Measurements from ENCODE around the gene PDXK. TPM values are rescaled to one million over a fixed set of nuclear protein-coding genes. Genes with fewer than 3 reads are reported as not detected.
A peak's percentile ranks its signal among the peaks of the same experiment; 100 is the strongest.

Gene PDXK
- total and polyA plus RNA-seq, 4 experiments from 2014 or later, result 37.5 to 94.3 (median 77.4) TPM

DNA sequence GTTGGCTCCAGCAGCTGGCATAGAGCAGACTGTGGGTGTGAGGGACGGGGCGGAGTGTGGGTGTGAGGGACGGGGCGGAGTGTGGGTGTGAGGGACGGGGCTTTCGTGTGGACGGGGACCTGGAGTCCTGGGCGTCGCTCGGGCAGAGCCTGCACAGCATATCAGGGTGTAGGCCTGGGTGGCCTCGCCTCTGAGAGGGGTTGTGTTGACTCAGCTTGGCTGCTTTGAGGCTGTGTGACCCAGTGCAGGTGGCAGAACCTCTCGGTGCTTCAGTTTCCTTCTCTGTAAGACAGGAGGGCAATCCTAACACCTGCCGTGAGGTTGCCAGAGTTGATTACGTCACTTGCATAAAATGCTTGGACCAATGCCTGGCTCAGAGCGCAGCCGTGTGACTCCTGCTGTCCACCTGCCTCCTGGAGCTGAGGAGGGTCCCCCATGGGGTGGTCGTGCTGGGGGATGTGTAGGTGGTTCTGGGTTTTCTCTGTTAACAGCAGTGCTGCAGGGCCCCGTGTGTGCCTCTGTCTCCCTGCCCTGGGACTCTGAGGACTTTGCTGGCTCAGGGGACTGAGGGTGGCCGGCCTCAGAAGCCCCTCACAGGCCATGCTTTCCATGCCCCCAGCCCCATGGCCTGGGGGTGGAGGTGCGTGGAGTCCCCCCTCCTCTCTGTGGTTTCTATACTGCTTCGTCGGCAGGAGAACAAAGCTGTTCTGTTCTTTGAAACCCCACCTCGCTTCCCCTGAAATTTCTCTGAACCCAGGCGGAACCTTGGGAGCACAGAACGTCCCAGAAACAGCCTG lies 15.4 kb downstream of the PDXK start:
- ChIA-PET CTCF (ENCODE audit: partially characterized antibody) (no interaction called here), POLR2A (ENCODE audit: partially characterized antibody) (interaction anchor here (1.0 kb wide), 1 partner anchor 15 kb away, joined by 3 read pairs; no protein-coding TSS in a partner anchor)
- H3K27ac ChIP-seq (ENCODE audit: low read depth, low read length), result no peak overlapping the region
- no peak overlapping the region for H3K4me3 ChIP-seq (ENCODE audit: low read length in 2 of 2)
- H3K27me3 ChIP-seq (ENCODE audit: insufficient read depth, low read length), result no peaks in the 10 kb centered on the region
- peaks cover 15% of the 10 kb centered on the region for H3K4me1 ChIP-seq (ENCODE audit: insufficient read depth, low read length)
- intact Hi-C loops (cut with micrococcal nuclease), result no loop called here
- Mint-ChIP-seq H3K9me3 (no peaks in the 10 kb centered on the region), H3K4me1 (peaks cover 22 to 27% (median 24%) of the 10 kb centered on the region in 4 donors), H3K27ac (peak overlapping the region in 6 of 7 donors; percentile 40 to 97 (median 84)), H3K36me3 (peaks cover 7 to 8% of the 10 kb centered on the region in 2 donors), H3K4me3 (peak overlapping the region in 4 of 8 donors; percentile 58 to 80 (median 78)), H3K27me3 (no peaks in the 10 kb centered on the region)
- peaks cover 6% of the 10 kb centered on the region for H3K36me3 ChIP-seq (ENCODE audit: insufficient read depth, low read length)
- peak in 1 of 5 donors; percentile 15 for DNase-seq
- no peaks in the 10 kb centered on the region for H3K9me3 ChIP-seq (ENCODE audit: control insufficient read depth in 1 of 2, low read length in 2 of 2)

DNA sequence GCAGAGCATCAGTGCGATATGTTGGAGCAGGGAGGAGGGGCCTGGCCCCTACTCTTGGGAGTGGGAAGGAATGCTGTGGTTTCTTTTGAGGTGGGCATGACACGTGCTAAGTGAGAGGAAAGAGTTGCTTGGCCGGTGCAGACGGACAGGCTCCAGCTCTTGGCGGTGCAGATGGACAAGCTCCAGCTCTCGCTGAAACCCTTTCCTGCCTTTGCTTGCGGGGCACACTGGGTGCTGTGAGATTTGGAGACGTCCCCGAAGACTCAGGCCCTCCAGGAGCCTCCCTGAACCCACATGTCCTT lies 15.9 kb downstream of the PDXK start:
- H3K36me3 ChIP-seq (ENCODE audit: insufficient read depth, low read length), result peaks cover 6% of the 10 kb centered on the region
- intact Hi-C loops (cut with micrococcal nuclease), result no loop called here
- Mint-ChIP-seq H3K9me3 (no peaks in the 10 kb centered on the region), H3K4me1 (peaks cover 19 to 25% (median 20%) of the 10 kb centered on the region in 4 donors), H3K36me3 (peaks cover 8 to 9% of the 10 kb centered on the region in 2 donors), H3K27ac (peak overlapping the region in 4 of 7 donors; percentile 70 to 96 (median 71)), H3K27me3 (no peaks in the 10 kb centered on the region), H3K4me3 (peak overlapping the region in 3 of 8 donors; percentile 29 to 80 (median 59))
- H3K27ac ChIP-seq (ENCODE audit: low read depth, low read length), result no peak overlapping the region
- no peak overlapping the region for H3K4me3 ChIP-seq (ENCODE audit: low read length in 2 of 2)
- peaks cover 15% of the 10 kb centered on the region for H3K4me1 ChIP-seq (ENCODE audit: insufficient read depth, low read length)
- POLR2A ChIA-PET (ENCODE audit: partially characterized antibody), result no interaction called here
- no peaks in the 10 kb centered on the region for H3K27me3 ChIP-seq (ENCODE audit: insufficient read depth, low read length)
- no peak for DNase-seq
- CTCF ChIA-PET (ENCODE audit: partially characterized antibody), result no interaction called here
- H3K9me3 ChIP-seq (ENCODE audit: control insufficient read depth in 1 of 2, low read length in 2 of 2), result no peaks in the 10 kb centered on the region

GRCh38 chr21:43735236-43736091 lies 16.5 kb downstream of the PDXK start:
- peaks cover 18 to 25% (median 21%) of the 10 kb centered on the region in 4 donors for H3K4me1 Mint-ChIP-seq
- H3K27me3 ChIP-seq (ENCODE audit: insufficient read depth, low read length), result no peaks in the 10 kb centered on the region
- no peak overlapping the region for H3K4me3 ChIP-seq (ENCODE audit: low read length in 2 of 2)
- no peak for DNase-seq
- intact Hi-C loops (cut with micrococcal nuclease), result no loop called here
- H3K9me3 ChIP-seq (ENCODE audit: control insufficient read depth in 1 of 2, low read length in 2 of 2), result no peaks in the 10 kb centered on the region
- ChIA-PET CTCF (ENCODE audit: partially characterized antibody) (no interaction called here), POLR2A (ENCODE audit: partially characterized antibody) (no interaction called here)
- H3K4me1 ChIP-seq (ENCODE audit: insufficient read depth, low read length), result peaks cover 15% of the 10 kb centered on the region
- H3K27ac Mint-ChIP-seq, result peak overlapping the region in 4 of 7 donors; percentile 16 to 96 (median 56)
- no peak overlapping the region for H3K27ac ChIP-seq (ENCODE audit: low read depth, low read length)
- H3K9me3 Mint-ChIP-seq, result no peaks in the 10 kb centered on the region
- H3K36me3 Mint-ChIP-seq, result peaks cover 8 to 9% of the 10 kb centered on the region in 2 donors
- H3K27me3 Mint-ChIP-seq, result no peaks in the 10 kb centered on the region
- peaks cover 6% of the 10 kb centered on the region for H3K36me3 ChIP-seq (ENCODE audit: insufficient read depth, low read length)
- H3K4me3 Mint-ChIP-seq, result peak overlapping the region in 2 of 8 donors; percentile 59 to 80

GRCh38 chr21:43736224-43736883 lies 17.4 kb downstream of the PDXK start:
- Histone ChIP-seq H3K27ac (ENCODE audit: low read depth, low read length) (no peak overlapping the region), H3K4me1 (ENCODE audit: insufficient read depth, low read length) (peaks cover 15% of the 10 kb centered on the region), H3K4me3 (ENCODE audit: low read length in 2 of 2) (no peak overlapping the region), H3K27me3 (ENCODE audit: insufficient read depth, low read length) (no peaks in the 10 kb centered on the region), H3K36me3 (ENCODE audit: insufficient read depth, low read length) (peaks cover 6% of the 10 kb centered on the region), H3K9me3 (ENCODE audit: control insufficient read depth in 1 of 2, low read length in 2 of 2) (no peaks in the 10 kb centered on the region)
- intact Hi-C loops (cut with micrococcal nuclease), result no loop called here
- ChIA-PET POLR2A (ENCODE audit: partially characterized antibody) (no interaction called here), CTCF (ENCODE audit: partially characterized antibody) (interaction anchor here (1.3 kb wide), 1 partner anchor 9 kb away, joined by 3 read pairs; no protein-coding TSS in a partner anchor)
- no peak overlapping the region for H3K4me3 Mint-ChIP-seq
- no peaks in the 10 kb centered on the region for H3K9me3 Mint-ChIP-seq
- no peak for DNase-seq
- H3K36me3 Mint-ChIP-seq, result peaks cover 9 to 12% of the 10 kb centered on the region in 2 donors
- no peaks in the 10 kb centered on the region for H3K27me3 Mint-ChIP-seq
- H3K27ac Mint-ChIP-seq, result peak overlapping the region in 3 of 7 donors; percentile 16 to 64 (median 41)
- peaks cover 15 to 22% (median 20%) of the 10 kb centered on the region in 4 donors for H3K4me1 Mint-ChIP-seq

GRCh38 chr21:43737158-43737950 lies 18.4 kb downstream of the PDXK start:
- H3K9me3 Mint-ChIP-seq, result no peaks in the 10 kb centered on the region
- H3K27ac ChIP-seq (ENCODE audit: low read depth, low read length), result no peak overlapping the region
- no peak overlapping the region for H3K4me3 ChIP-seq (ENCODE audit: low read length in 2 of 2)
- peak overlapping the region in 1 of 7 donors; percentile 54 for H3K27ac Mint-ChIP-seq
- peaks cover 15% of the 10 kb centered on the region for H3K4me1 ChIP-seq (ENCODE audit: insufficient read depth, low read length)
- ChIA-PET CTCF (ENCODE audit: partially characterized antibody) (interaction anchor here (1.3 kb wide), 1 partner anchor 10 kb away, joined by 3 read pairs; no protein-coding TSS in a partner anchor), POLR2A (ENCODE audit: partially characterized antibody) (no interaction called here)
- no peak overlapping the region for H3K4me3 Mint-ChIP-seq
- no peaks in the 10 kb centered on the region for H3K27me3 Mint-ChIP-seq
- H3K36me3 ChIP-seq (ENCODE audit: insufficient read depth, low read length), result peaks cover 9% of the 10 kb centered on the region
- no peaks in the 10 kb centered on the region for H3K9me3 ChIP-seq (ENCODE audit: control insufficient read depth in 1 of 2, low read length in 2 of 2)
- DNase-seq, result no peak
- peaks cover 13 to 19% (median 16%) of the 10 kb centered on the region in 4 donors for H3K4me1 Mint-ChIP-seq
- H3K36me3 Mint-ChIP-seq, result peaks cover 9 to 10% of the 10 kb centered on the region in 2 donors
- H3K27me3 ChIP-seq (ENCODE audit: insufficient read depth, low read length), result no peaks in the 10 kb centered on the region
- intact Hi-C loops (cut with micrococcal nuclease), result no loop called here

- Mint-ChIP-seq H3K4me3 (no peak overlapping the region), H3K27me3 (no peaks in the 10 kb centered on the region), H3K9me3 (no peaks in the 10 kb centered on the region), H3K27ac (peak overlapping the region in 5 of 7 donors; percentile 22 to 87 (median 45)), H3K4me1 (peaks cover 0 to 8% (median 3%) of the 10 kb centered on the region in 4 donors), H3K36me3 (peaks cover 11 to 17% of the 10 kb centered on the region in 2 donors)
- DNase-seq, result no peak
- Histone ChIP-seq H3K4me3 (ENCODE audit: low read length in 2 of 2) (no peak overlapping the region), H3K36me3 (ENCODE audit: insufficient read depth, low read length) (peaks cover 17% of the 10 kb centered on the region), H3K27ac (ENCODE audit: low read depth, low read length) (no peak overlapping the region), H3K9me3 (ENCODE audit: control insufficient read depth in 1 of 2, low read length in 2 of 2) (no peaks in the 10 kb centered on the region), H3K4me1 (ENCODE audit: insufficient read depth, low read length) (no peaks in the 10 kb centered on the region), H3K27me3 (ENCODE audit: insufficient read depth, low read length) (no peaks in the 10 kb centered on the region)
- ChIA-PET CTCF (ENCODE audit: partially characterized antibody) (no interaction called here), POLR2A (ENCODE audit: partially characterized antibody) (no interaction called here)
- intact Hi-C loops (cut with micrococcal nuclease), result no loop called here
Measured at GRCh38 chr21:43739621-43740435, 20.9 kb downstream of the PDXK start.

All from CD4-positive, alpha-beta memory T cell (primary cell).